Small intestine (tissue), 7 donors: ENCODE data around the gene UACA. TPM values are rescaled to one million over a fixed set of nuclear protein-coding genes. Genes with fewer than 3 reads are reported as not detected.
"Not testable (repeated sequence)": the region's sequence is repeated elsewhere in the genome, so short reads cannot be mapped to it uniquely, and the experiment has no call there.

Experiments used
- DNase-seq, 2 donors: peaks; one replicate each; pipeline versions ENCODE4 v3.0.0 to v3.0.0-alpha.2; 2013
- FAIRE-seq: peaks from 2 replicates; lab custom pipeline; 2012; peaks lifted over from hg19 to GRCh38; lab: Jason Lieb, UNC
- H3K27ac ChIP-seq, 3 donors: one replicate each; pipeline ENCODE4 v1.5.1; 2013; ENCODE audit warnings: low read length in 2 of 3, mild to moderate bottlenecking in 2 of 3, control low read depth in 1 of 3, inconsistent platforms in 1 of 3, low read depth in 1 of 3, moderate library complexity in 1 of 3
- H3K27me3 ChIP-seq, 3 donors: one replicate each; pipeline ENCODE4 v1.6.1; 2013; ENCODE audit warnings: low read length in 3 of 3, inconsistent platforms in 1 of 3; ENCODE audit not compliant: control insufficient read depth in 3 of 3, insufficient read depth in 3 of 3
- H3K36me3 ChIP-seq, 3 donors: one replicate each; pipeline ENCODE4 v1.6.1; 2013; ENCODE audit warnings: low read length in 3 of 3, inconsistent platforms in 1 of 3, low read depth in 1 of 3, mild to moderate bottlenecking in 1 of 3, moderate library complexity in 1 of 3; ENCODE audit not compliant: control insufficient read depth in 3 of 3, insufficient read depth in 2 of 3
- H3K4me1 ChIP-seq, 3 donors: one replicate each; pipeline ENCODE4 v1.6.1; 2013; ENCODE audit warnings: low read length in 2 of 3, inconsistent platforms in 1 of 3, low read depth in 1 of 3, mild to moderate bottlenecking in 1 of 3, moderate library complexity in 1 of 3; ENCODE audit not compliant: control insufficient read depth in 3 of 3, insufficient read depth in 2 of 3
- H3K4me3 ChIP-seq, 3 donors: one replicate each; pipeline ENCODE4 v1.5.1; 2013; ENCODE audit warnings: low read length in 3 of 3, control low read depth in 1 of 3, inconsistent platforms in 1 of 3, low read depth in 1 of 3, mild to moderate bottlenecking in 1 of 3, moderate library complexity in 1 of 3
- H3K9me3 ChIP-seq, 2 donors: one replicate each; pipeline ENCODE4 v1.6.1; 2013; ENCODE audit warnings: low read depth in 1 of 2, low read length in 1 of 2; ENCODE audit not compliant: control insufficient read depth in 2 of 2, insufficient read depth in 1 of 2
- WGBS, 3 donors: extraction: QIAGEN DNeasy Blood & Tissue Kit; methylation state at CpG; one replicate each; pipeline ENCODE4 v1.1.7; 2013; 5-methylcytosine and 5-hydroxymethylcytosine counted together
- polyA plus RNA-seq, 4 donors: library from polyadenylated mRNA; stranded (reverse) in 3 of 4; unstranded in 1 of 4; fragments of 200-250 nt in 3 of 4; fragments of 120-200 nt in 1 of 4; gene quantifications; one replicate each; pipeline versions ENCODE4 v1.2.1 to v1.2.3, GENCODE V29; 2013
- donor health status: healthy with polysubstance abuse.
- donor health status: control.
- donor health status: control.
- donor health status: Bipolar disorder and iron deficiency.
- donor health status: healthy.

Gene UACA
- polyA plus RNA-seq, 4 donors = 20.2 to 61.4 (median 50.6) TPM

DNA sequence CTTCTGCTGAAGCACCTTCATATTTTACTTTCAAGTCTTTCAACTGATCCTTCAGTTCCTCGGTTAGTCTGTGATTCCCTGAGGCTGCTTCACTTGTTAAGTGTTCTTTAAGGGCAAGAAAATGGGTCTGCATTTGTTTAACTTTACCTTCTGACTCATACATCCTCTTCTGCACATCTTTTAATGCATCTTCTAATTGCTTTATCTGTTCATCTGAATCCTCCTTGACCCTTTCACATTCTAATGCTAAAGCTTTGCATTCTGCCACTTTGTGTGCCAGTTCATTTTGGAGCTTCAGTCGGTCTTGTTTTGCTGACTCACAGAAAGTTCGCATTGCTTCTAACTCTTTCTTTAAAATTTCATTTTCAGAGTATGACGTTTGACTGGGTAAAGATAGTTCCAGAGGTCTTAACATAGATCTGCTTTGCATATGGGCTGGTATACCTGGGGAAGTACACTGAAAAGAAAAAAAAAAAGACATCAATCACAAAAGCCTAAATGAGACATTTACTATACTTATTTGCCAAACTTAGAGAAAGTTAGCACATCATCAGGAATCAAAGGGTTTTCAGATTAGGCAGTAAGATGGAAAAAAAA is 94.3 kb downstream of the UACA start:
- no peak for FAIRE-seq
- 77 to 86% (median 80%) methylated on average over 4 of the region's 4 CpGs for WGBS, 3 donors
- no peak for DNase-seq

DNA sequence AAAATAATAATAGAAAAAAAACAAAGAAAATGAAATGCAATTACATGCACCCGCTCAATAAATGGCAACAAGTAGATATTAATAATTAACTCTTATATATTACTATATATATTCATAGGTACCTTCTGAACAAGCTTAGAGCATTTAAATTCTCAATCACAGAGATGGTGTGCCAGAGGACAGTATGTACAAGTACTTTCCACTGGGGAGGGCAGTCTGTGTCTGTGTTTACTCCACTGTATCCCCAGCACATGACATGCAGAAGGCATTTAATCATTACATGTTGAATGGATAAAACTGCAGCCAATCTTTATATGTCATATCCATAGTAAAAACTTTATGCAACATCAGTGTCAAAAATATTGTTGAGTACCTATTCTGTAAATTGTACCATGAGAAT is 97.8 kb downstream of the UACA start:
- no peaks in the 10 kb centered on the region for H3K27me3 ChIP-seq
- 82 to 94% (median 92%) methylated on average over 1 of the region's 1 CpG for WGBS, 3 donors
- H3K4me1 ChIP-seq = peaks cover 0 to 5% (median 0%) of the 10 kb centered on the region in 3 donors
- no peak overlapping the region for H3K27ac ChIP-seq
- DNase-seq = no peak
- peaks cover 2 to 8% (median 6%) of the 10 kb centered on the region in 3 donors for H3K36me3 ChIP-seq
- H3K4me3 ChIP-seq = no peak overlapping the region
- no peaks in the 10 kb centered on the region for H3K9me3 ChIP-seq
- no peak for FAIRE-seq

More for the DNA sequence above, 94.3 kb downstream of the UACA start:
- Histone ChIP-seq H3K4me3 (no peak overlapping the region), H3K4me1 (peaks cover 0 to 5% (median 0%) of the 10 kb centered on the region in 3 donors), H3K36me3 (peaks cover 2 to 9% (median 7%) of the 10 kb centered on the region in 3 donors), H3K27ac (no peak overlapping the region), H3K27me3 (no peaks in the 10 kb centered on the region), H3K9me3 (no peaks in the 10 kb centered on the region)

DNA sequence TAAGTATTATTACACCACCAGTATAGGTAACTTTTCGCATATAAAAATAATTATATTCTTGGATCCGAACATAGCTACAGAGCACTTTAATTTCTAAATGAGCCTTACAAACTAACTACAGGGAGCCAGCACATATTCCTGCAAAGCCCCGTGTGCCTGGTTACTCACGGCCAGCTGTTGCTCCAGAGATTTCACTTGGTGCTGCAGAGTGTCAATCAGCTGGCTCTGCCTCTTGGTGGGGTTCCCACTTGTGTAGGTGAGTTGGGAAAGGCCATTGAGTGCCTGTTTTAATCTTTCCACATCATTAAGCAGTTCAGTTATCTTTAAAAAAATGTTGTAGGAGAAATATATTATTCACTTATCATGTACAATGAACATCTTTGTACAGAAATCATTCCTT is 98.9 kb downstream of the UACA start:
- Histone ChIP-seq H3K27ac (no peak overlapping the region), H3K27me3 (no peaks in the 10 kb centered on the region), H3K36me3 (peaks cover 2 to 11% (median 2%) of the 10 kb centered on the region in 3 donors), H3K4me3 (no peak overlapping the region), H3K9me3 (no peaks in the 10 kb centered on the region), H3K4me1 (no peaks in the 10 kb centered on the region)
- WGBS, 3 donors = 83 to 92% (median 88%) methylated on average over 4 of the region's 4 CpGs
- FAIRE-seq = no peak
- no peak for DNase-seq

DNA sequence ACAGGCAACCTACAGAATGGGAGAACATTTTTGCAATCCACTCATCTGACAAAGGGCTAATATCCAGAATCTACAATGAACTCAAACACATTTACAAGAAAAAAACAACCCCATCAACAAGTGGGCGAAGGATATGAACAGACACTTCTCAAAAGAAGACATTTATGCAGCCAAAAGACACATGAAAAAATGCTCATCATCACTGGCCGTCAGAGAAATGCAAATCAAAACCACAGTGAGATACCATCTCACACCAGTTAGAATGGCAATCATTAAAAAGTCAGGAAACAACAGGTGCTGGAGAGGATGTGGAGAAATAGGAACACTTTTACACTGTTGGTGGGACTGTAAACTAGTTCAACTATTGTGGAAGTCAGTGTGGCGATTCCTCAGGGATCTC is 100.3 kb downstream of the UACA start:
- FAIRE-seq, H3K36me3 ChIP-seq: not testable (repeated sequence)
- 87 to 98% (median 96%) methylated on average over 2 of the region's 3 CpGs for WGBS, 3 donors

DNA sequence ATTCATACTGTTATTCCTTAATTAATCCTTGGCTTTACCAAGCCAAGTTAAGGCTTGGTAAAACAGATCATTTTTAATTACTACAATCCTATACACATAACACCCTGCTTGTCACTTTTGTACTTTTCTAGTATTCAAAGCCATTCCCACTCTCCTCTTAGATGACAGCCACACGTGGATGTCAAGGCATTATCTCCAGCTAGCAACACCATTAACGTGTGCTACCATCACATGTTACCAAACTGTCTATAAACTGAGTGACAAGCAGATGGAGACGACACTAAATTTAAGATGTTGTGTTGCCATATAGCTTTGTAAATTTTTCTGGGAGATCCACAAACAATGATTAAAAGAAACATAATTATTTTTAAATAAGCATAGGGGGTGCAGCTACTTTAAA is 103.7 kb downstream of the UACA start:
- 87 to 93% (median 89%) methylated on average over 3 of the region's 3 CpGs for WGBS, 3 donors
- Histone ChIP-seq H3K4me3 (no peak overlapping the region), H3K36me3 (peaks cover 0 to 10% (median 4%) of the 10 kb centered on the region in 3 donors), H3K9me3 (no peaks in the 10 kb centered on the region), H3K27me3 (no peaks in the 10 kb centered on the region), H3K4me1 (peaks cover 0 to under 1% (median 0%) of the 10 kb centered on the region in 3 donors), H3K27ac (no peak overlapping the region)
- FAIRE-seq (no peak), DNase-seq (no peak)

More for the DNA sequence above, 100.3 kb downstream of the UACA start:
- not testable (repeated sequence) for H3K9me3 ChIP-seq, H3K27ac ChIP-seq, DNase-seq, H3K27me3 ChIP-seq, H3K4me1 ChIP-seq, H3K4me3 ChIP-seq

DNA sequence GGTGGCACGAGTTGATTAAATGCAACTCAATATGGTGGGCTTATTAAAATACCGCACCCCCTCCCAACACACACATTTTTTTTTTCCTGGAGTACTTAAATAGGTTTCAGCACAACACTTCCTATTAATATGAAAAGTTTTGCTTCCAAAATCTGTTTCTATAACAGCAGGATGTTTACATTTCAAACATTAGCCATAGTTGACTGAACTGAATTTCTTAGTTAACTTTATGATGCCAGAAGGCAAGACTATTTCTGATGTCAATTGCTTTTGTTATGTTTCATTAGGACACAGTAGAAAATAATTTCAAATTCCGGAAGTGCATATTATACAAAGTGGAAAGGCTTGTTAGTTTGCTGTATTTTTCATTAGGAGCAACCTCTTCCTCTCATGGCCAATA is 104.7 kb downstream of the UACA start:
- H3K36me3 ChIP-seq = peaks cover 0 to 7% (median 3%) of the 10 kb centered on the region in 3 donors
- no peaks in the 10 kb centered on the region for H3K9me3 ChIP-seq
- no peak overlapping the region for H3K4me3 ChIP-seq
- peaks cover 0 to 8% (median 0%) of the 10 kb centered on the region in 3 donors for H3K4me1 ChIP-seq
- 70 to 92% (median 92%) methylated on average over 3 of the region's 3 CpGs for WGBS, 3 donors
- no peak overlapping the region for H3K27ac ChIP-seq
- DNase-seq (no peak), FAIRE-seq (no peak)
- H3K27me3 ChIP-seq = no peaks in the 10 kb centered on the region

DNA sequence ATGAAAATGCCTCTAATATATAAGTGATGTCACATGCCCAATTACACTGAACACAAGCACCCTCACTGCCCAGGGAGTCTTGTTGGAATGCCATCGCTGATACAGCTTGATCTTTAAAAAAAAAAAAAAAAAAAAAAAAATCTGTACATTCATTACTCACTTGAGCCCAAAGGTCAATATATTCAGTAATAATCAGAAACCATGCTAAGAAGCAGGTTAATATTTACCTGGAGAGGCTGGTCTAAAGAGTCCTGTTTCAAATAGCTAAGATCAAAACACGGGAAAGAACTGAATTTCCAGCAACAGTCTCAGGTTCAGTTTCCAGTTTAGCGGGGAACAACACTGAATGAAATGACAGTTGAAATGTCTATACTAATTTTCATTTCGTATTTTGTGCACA is 109.9 kb downstream of the UACA start:
- DNase-seq (peak; percentile 73 to 81), FAIRE-seq (peak; percentile 44)
- 12 to 62% (median 33%) methylated on average over 4 of the region's 4 CpGs for WGBS, 3 donors
- Histone ChIP-seq H3K27ac (peak overlapping the region in 2 of 3 donors; percentile 9 to 50), H3K9me3 (no peaks in the 10 kb centered on the region), H3K4me3 (peak overlapping the region in 1 of 3 donors; percentile 1), H3K36me3 (peaks cover 0 to 7% (median 0%) of the 10 kb centered on the region in 3 donors), H3K27me3 (no peaks in the 10 kb centered on the region), H3K4me1 (peaks cover 0 to 25% (median 2%) of the 10 kb centered on the region in 3 donors)

DNA sequence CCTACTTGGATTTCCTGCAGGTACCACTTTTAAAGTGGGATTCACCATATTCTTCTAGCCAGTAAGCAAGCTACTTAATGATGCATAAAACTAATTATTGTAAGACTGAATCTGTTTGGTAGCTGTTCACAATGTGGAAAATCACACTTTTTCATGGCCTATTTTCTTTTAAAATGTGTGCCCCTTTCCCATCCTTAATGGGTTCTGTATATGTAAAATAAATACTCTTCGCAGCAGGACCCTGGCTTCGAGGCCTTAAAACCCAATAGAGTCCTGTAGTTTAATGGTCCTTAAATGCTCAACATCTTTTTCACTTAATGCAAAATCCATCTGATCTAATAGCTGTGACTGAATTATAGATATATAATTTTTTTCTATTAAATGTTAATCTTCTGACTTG is 111.0 kb downstream of the UACA start:
- Histone ChIP-seq H3K27ac (no peak overlapping the region), H3K4me3 (no peak overlapping the region), H3K9me3 (no peaks in the 10 kb centered on the region), H3K36me3 (peaks cover 0 to 2% (median 0%) of the 10 kb centered on the region in 3 donors), H3K27me3 (no peaks in the 10 kb centered on the region), H3K4me1 (peaks cover 0 to 25% (median 2%) of the 10 kb centered on the region in 3 donors)
- FAIRE-seq (no peak), DNase-seq (no peak)
- 90 to 97% (median 91%) methylated on average over 2 of the region's 2 CpGs for WGBS, 3 donors
